ENCODE results near the gene SMCO4.

- no peak for TF ChIP-seq EZH2 (IDR thresholded peaks at IDR 0.05; ENCODE audit: low read depth)
- TF ChIP-seq, protein P1, sequence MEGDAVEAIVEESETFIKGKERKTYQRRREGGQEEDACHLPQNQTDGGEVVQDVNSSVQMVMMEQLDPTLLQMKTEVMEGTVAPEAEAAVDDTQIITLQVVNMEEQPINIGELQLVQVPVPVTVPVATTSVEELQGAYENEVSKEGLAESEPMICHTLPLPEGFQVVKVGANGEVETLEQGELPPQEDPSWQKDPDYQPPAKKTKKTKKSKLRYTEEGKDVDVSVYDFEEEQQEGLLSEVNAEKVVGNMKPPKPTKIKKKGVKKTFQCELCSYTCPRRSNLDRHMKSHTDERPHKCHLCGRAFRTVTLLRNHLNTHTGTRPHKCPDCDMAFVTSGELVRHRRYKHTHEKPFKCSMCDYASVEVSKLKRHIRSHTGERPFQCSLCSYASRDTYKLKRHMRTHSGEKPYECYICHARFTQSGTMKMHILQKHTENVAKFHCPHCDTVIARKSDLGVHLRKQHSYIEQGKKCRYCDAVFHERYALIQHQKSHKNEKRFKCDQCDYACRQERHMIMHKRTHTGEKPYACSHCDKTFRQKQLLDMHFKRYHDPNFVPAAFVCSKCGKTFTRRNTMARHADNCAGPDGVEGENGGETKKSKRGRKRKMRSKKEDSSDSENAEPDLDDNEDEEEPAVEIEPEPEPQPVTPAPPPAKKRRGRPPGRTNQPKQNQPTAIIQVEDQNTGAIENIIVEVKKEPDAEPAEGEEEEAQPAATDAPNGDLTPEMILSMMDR (conservative IDR thresholded peaks at IDR 0.05) = no peak
These were observed 40.3 kb upstream of the SMCO4 start for GRCh38 chr11:93583490-93583889.
